H1 (cell line): ENCODE results near the gene GASK1B. TPM values are rescaled to one million over a fixed set of nuclear protein-coding genes. Genes with fewer than 3 reads are reported as not detected.

Source experiments
- CTCF ChIA-PET: fragments of 300-600 bp; sonication (Branson Sonifier 250); formaldehyde crosslinking; loops from one replicate; lab custom pipeline; 2021; ENCODE audit not compliant: partially characterized antibody; lab: Charles Lee
- POLR2A ChIA-PET: fragments of 300-600 bp; sonication (Branson Sonifier 250); formaldehyde crosslinking; loops from one replicate; lab custom pipeline; 2021; ENCODE audit warnings: inconsistent platforms; ENCODE audit not compliant: partially characterized antibody; lab: Charles Lee
- DNase-seq, 2 experiments: peaks; one replicate each; pipeline versions ENCODE4 v3.0.0 to v3.0.0-alpha.2; 2010 to 2022; ENCODE audit warnings: low spot score in 2 of 2, low read depth in 1 of 2, mixed read lengths in 1 of 2
- FAIRE-seq: peaks from 2 replicates; lab custom pipeline; 2011; peaks lifted over from hg19 to GRCh38; lab: Jason Lieb, UNC
- H2AFZ ChIP-seq: 2 replicates; pipeline ENCODE4 v1.8.1; 2012; ENCODE audit warnings: low read length, inconsistent platforms
- H2AK5ac ChIP-seq: 2 replicates; pipeline ENCODE4 v1.6.1; 2013; ENCODE audit warnings: low read depth, low read length
- H2BK120ac ChIP-seq: replicated peaks from 2 replicates; pipeline ENCODE3; 2013; ENCODE audit warnings: low read depth, low read length, inconsistent platforms
- H2BK12ac ChIP-seq: 2 replicates; pipeline ENCODE4 v1.6.1; 2013; ENCODE audit warnings: low read depth, low read length
- H2BK15ac ChIP-seq: 2 replicates; pipeline ENCODE4 v1.6.1; 2013; ENCODE audit warnings: low read length
- H2BK20ac ChIP-seq: 2 replicates; pipeline ENCODE4 v1.6.1; 2013; ENCODE audit warnings: low read length
- H2BK5ac ChIP-seq: 2 replicates; pipeline ENCODE4 v1.6.1; 2013; ENCODE audit warnings: low read depth, low read length
- H3K14ac ChIP-seq: 2 replicates; pipeline ENCODE4 v1.6.1; 2013; ENCODE audit warnings: inconsistent platforms; ENCODE audit not compliant: insufficient read length
- H3K18ac ChIP-seq: 2 replicates; pipeline ENCODE4 v1.6.1; 2013; ENCODE audit warnings: low read length; ENCODE audit errors: extremely low read depth
- H3K23ac ChIP-seq: 2 replicates; pipeline ENCODE4 v1.6.1; 2013; ENCODE audit warnings: inconsistent platforms; ENCODE audit not compliant: insufficient read length
- H3K23me2 ChIP-seq: 2 replicates; pipeline ENCODE4 v1.6.1; 2013; ENCODE audit warnings: low read depth, low read length
- H3K27ac ChIP-seq: 2 replicates; pipeline ENCODE4 v1.6.1; 2011; ENCODE audit warnings: low read depth, low read length, inconsistent platforms
- H3K27me3 ChIP-seq, 4 experiments: replicated peaks in 1 of 4; 1 replicate in 1 of 4; 2 replicates in 3 of 4; pipeline versions ENCODE4 v1.6.1 to v1.8.1; 2011 to 2013; ENCODE audit warnings: low read length in 3 of 4, mild to moderate bottlenecking in 3 of 4, inconsistent platforms in 2 of 4, mixed read lengths in 2 of 4, moderate library complexity in 1 of 4; ENCODE audit not compliant: control insufficient read depth in 3 of 4, insufficient read depth in 3 of 4; ENCODE audit errors: extremely low read depth in 1 of 4
- H3K36me3 ChIP-seq, 4 experiments: 2 replicates each; pipeline versions ENCODE4 v1.6.1 to v1.8.1; 2011 to 2013; ENCODE audit warnings: mild to moderate bottlenecking in 4 of 4, low read length in 3 of 4, moderate library complexity in 2 of 4, control low read depth in 1 of 4, inconsistent platforms in 1 of 4; ENCODE audit not compliant: insufficient read depth in 4 of 4, control insufficient read depth in 2 of 4
- H3K4ac ChIP-seq: replicated peaks from 2 replicates; pipeline ENCODE3; 2013; ENCODE audit warnings: low read length, low read depth, mixed read lengths, inconsistent platforms; ENCODE audit not compliant: insufficient read length
- H3K4me1 ChIP-seq, 4 experiments: replicated peaks in 1 of 4; 1 replicate in 1 of 4; 2 replicates in 3 of 4; pipeline versions ENCODE4 v1.6.1 to v1.8.1; 2011 to 2013; ENCODE audit warnings: low read length in 3 of 4, inconsistent platforms in 2 of 4, mixed read lengths in 1 of 4; ENCODE audit not compliant: insufficient read depth in 4 of 4, control insufficient read depth in 3 of 4
- H3K4me2 ChIP-seq, 2 experiments: 2 replicates each; pipeline versions ENCODE4 v1.6.1 to v1.8.1; 2011 to 2013; ENCODE audit warnings: low read depth in 2 of 2, low read length in 2 of 2, control low read depth in 1 of 2, inconsistent platforms in 1 of 2, mild to moderate bottlenecking in 1 of 2; ENCODE audit not compliant: insufficient read depth in 1 of 2
- H3K4me3 ChIP-seq, 4 experiments: fragments of 200-600, 300-600 bp in 1 of 4; sonication (generic), shearing (Covaris generic), sonication (Bioruptor Twin) in 1 of 4; 2 replicates each; pipeline versions ENCODE4 v1.5.1 to v1.8.1; 2011 to 2016; ENCODE audit warnings: low read length in 4 of 4, low read depth in 3 of 4, control low read depth in 2 of 4, inconsistent platforms in 2 of 4, mild to moderate bottlenecking in 2 of 4, mixed read lengths in 1 of 4, moderate library complexity in 1 of 4; ENCODE audit not compliant: insufficient read depth in 2 of 4; ENCODE audit errors: extremely low read depth in 1 of 4
- H3K56ac ChIP-seq: replicated peaks from 2 replicates; pipeline ENCODE3; 2013; ENCODE audit warnings: low read depth, mild to moderate bottlenecking, mixed read lengths, low read length, inconsistent platforms; ENCODE audit not compliant: insufficient read length
- H3K79me1 ChIP-seq: 2 replicates; pipeline ENCODE4 v1.6.1; 2013; ENCODE audit warnings: low read depth, low read length, control low read depth
- H3K79me2 ChIP-seq, 2 experiments: 2 replicates each; pipeline versions ENCODE4 v1.6.1 to v1.8.1; 2012 to 2013; ENCODE audit warnings: low read length in 2 of 2, mild to moderate bottlenecking in 2 of 2, inconsistent platforms in 1 of 2; ENCODE audit not compliant: insufficient read depth in 2 of 2, control insufficient read depth in 1 of 2
- H3K9ac ChIP-seq, 4 experiments: replicated peaks in 1 of 4; 1 replicate in 1 of 4; 2 replicates in 3 of 4; pipeline versions ENCODE4 v1.6.1 to v1.8.1; 2011 to 2013; ENCODE audit warnings: low read depth in 3 of 4, low read length in 3 of 4, control low read depth in 2 of 4, mild to moderate bottlenecking in 2 of 4, moderate library complexity in 2 of 4, inconsistent platforms in 1 of 4; ENCODE audit errors: extremely low read depth in 1 of 4
- H3K9me3 ChIP-seq, 2 experiments: 2 replicates each; pipeline versions ENCODE4 v1.6.1 to v1.8.1; 2012 to 2013; ENCODE audit warnings: mild to moderate bottlenecking in 2 of 2, moderate library complexity in 2 of 2, control low read depth in 1 of 2, inconsistent platforms in 1 of 2, low read depth in 1 of 2, low read length in 1 of 2, mixed read lengths in 1 of 2; ENCODE audit not compliant: insufficient read depth in 2 of 2
- H4K20me1 ChIP-seq, 2 experiments: replicated peaks in 1 of 2; 2 replicates each; pipeline versions ENCODE3 to v1.8.1; 2011 to 2013; ENCODE audit warnings: inconsistent platforms in 2 of 2, low read length in 2 of 2, mild to moderate bottlenecking in 1 of 2; ENCODE audit not compliant: insufficient read depth in 2 of 2, control insufficient read depth in 1 of 2
- H4K5ac ChIP-seq: 2 replicates; pipeline ENCODE4 v1.6.1; 2013; ENCODE audit warnings: low read length, low read depth, mixed read lengths, inconsistent platforms; ENCODE audit not compliant: insufficient read length
- H4K8ac ChIP-seq: 2 replicates; pipeline ENCODE4 v1.8.0; 2013; ENCODE audit warnings: mild to moderate bottlenecking, moderate library complexity, low read length, inconsistent platforms; ENCODE audit not compliant: insufficient read depth; ENCODE audit errors: extremely low read depth
- H4K91ac ChIP-seq: replicated peaks from 2 replicates; pipeline ENCODE3; 2013; ENCODE audit warnings: low read length, mixed read lengths, inconsistent platforms; ENCODE audit not compliant: insufficient read length
- MAFK ChIP-seq: IDR thresholded peaks from 2 replicates; pipeline ENCODE4 v1.6.1; 2012; ENCODE audit warnings: low read depth, mild to moderate bottlenecking, improper control_type of control experiment, low read length
- NANOG ChIP-seq: IDR thresholded peaks from 2 replicates; pipeline ENCODE4 v1.6.1; 2011; ENCODE audit warnings: low read length, low read depth, mild to moderate bottlenecking, inconsistent platforms; ENCODE audit not compliant: insufficient read depth, poor library complexity, severe bottlenecking
- SIN3A ChIP-seq, 2 experiments: IDR thresholded peaks in 1 of 2; conservative IDR thresholded peaks in 1 of 2; 2 replicates each; pipeline ENCODE4 v1.6.1; 2011 to 2012; ENCODE audit warnings: low read length in 2 of 2, improper control_type of control experiment in 1 of 2, low read depth in 1 of 2, mild to moderate bottlenecking in 1 of 2
- YY1 ChIP-seq: IDR thresholded peaks from 2 replicates; pipeline ENCODE4 v1.6.1; 2011; ENCODE audit warnings: low read depth, mild to moderate bottlenecking, low read length
- WGBS, 2 experiments: shearing (Covaris generic) in 1 of 2; methylation state at CpG; one replicate each; pipeline versions ENCODE4 v1.1.6 to v1.1.7; 2013 to 2015; ENCODE audit warnings: low lambda C conversion rate in 2 of 2, mixed read lengths in 2 of 2, inconsistent platforms in 1 of 2, low coverage in 1 of 2, missing lambda C conversion rate in 1 of 2; ENCODE audit not compliant: insufficient replicate concordance in 2 of 2, insufficient coverage in 1 of 2, insufficient read length in 1 of 2; ENCODE audit errors: extremely low coverage in 1 of 2, missing lambda C conversion rate in 1 of 2; 5-methylcytosine and 5-hydroxymethylcytosine counted together
- polyA plus RNA-seq, 7 experiments: library from polyadenylated mRNA; depleted of rRNA in 3 of 7; stranded (reverse) in 5 of 7; unstranded in 2 of 7; fragments of >200 nt in 5 of 7; fragments of 200-250 nt in 2 of 7; gene quantifications; 1 replicate in 5 of 7; 2 replicates in 1 of 7; 4 replicates in 1 of 7; pipeline versions ENCODE4 v1.2.1 to v1.2.3, GENCODE V29; 2011 to 2013; ENCODE audit warnings: missing spikeins in 2 of 7, mixed read lengths in 2 of 7
- total RNA-seq: library from RNA; stranded (reverse); fragmentation: NEBNext Ultra II Directional; extraction: Animal tissue kit (Norgen Biotek cat#: 25700); gene quantifications from 2 replicates; pipeline ENCODE4 v1.2.1, GENCODE V29; 2021

Gene GASK1B
- total and polyA plus RNA-seq, 2 of the 8 experiments (the other 6 are each of a cell fraction or from before 2014, with no cell fraction given): not detected

GRCh38 chr4:158155656-158156356 is 17.0 kb downstream of the GASK1B start:
- FAIRE-seq (no peak), DNase-seq (no peak)
- H3K4ac ChIP-seq: no peak overlapping the region
- no peak overlapping the region for H3K18ac ChIP-seq
- no peak overlapping the region for H2AK5ac ChIP-seq
- H3K36me3 ChIP-seq: no peaks in the 10 kb centered on the region
- no peak overlapping the region for H3K27ac ChIP-seq
- CTCF ChIA-PET: interaction anchor here (1.1 to 3.2 kb wide), 2 partner anchors 8 to 15 kb away, joined by 3 to 12 read pairs; no protein-coding TSS in a partner anchor
- POLR2A ChIA-PET: no interaction called here
- no peak overlapping the region for H4K91ac ChIP-seq
- no peak overlapping the region for H4K5ac ChIP-seq
- H4K20me1 ChIP-seq: no peaks in the 10 kb centered on the region
- H2BK5ac ChIP-seq: no peak overlapping the region
- no peak overlapping the region for H2AFZ ChIP-seq
- no peak overlapping the region for H2BK20ac ChIP-seq
- H3K4me2 ChIP-seq: no peak overlapping the region
- no peak overlapping the region for H3K14ac ChIP-seq
- no peak for TF ChIP-seq YY1
- TF ChIP-seq SIN3A (conservative IDR thresholded peaks at IDR 0.05 in 1 of 2, IDR thresholded peaks at IDR 0.05 in 1 of 2; ENCODE audit: low read depth in 1 of 2, low read length in 2 of 2): no peak
- TF ChIP-seq NANOG: no peak
- no peak for TF ChIP-seq MAFK
- TF ChIP-seq, all 59 proteins: peak for 0
- no peak overlapping the region for H2BK15ac ChIP-seq
- H2BK12ac ChIP-seq: no peak overlapping the region
- H4K8ac ChIP-seq: no peak overlapping the region
- no peaks in the 10 kb centered on the region for H3K79me2 ChIP-seq
- H2BK120ac ChIP-seq: no peak overlapping the region
- H3K79me1 ChIP-seq: no peaks in the 10 kb centered on the region
- no peaks in the 10 kb centered on the region for H3K4me1 ChIP-seq
- H3K9ac ChIP-seq: no peak overlapping the region
- no peak overlapping the region for H3K4me3 ChIP-seq
- H3K27me3 ChIP-seq: no peaks in the 10 kb centered on the region
- 80% methylated on average over 8 of the region's 8 CpGs; no CpG with 5 or more reads in 1 of the 2 experiments for WGBS, 2 experiments
- no peaks in the 10 kb centered on the region for H3K23me2 ChIP-seq
- no peak overlapping the region for H3K56ac ChIP-seq
- no peak overlapping the region for H3K23ac ChIP-seq
- H3K9me3 ChIP-seq: no peaks in the 10 kb centered on the region
